SW480 (cell line): ENCODE results near the gene WASF2.
"Not testable (repeated sequence)": the region's sequence is repeated elsewhere in the genome, so short reads cannot be mapped to it uniquely, and the experiment has no call there.

Experiments
- DNase-seq: peaks from one replicate; pipeline ENCODE4 v3.0.0-alpha.2; 2016; ENCODE audit warnings: low spot score

The WASF2 gene

DNA sequence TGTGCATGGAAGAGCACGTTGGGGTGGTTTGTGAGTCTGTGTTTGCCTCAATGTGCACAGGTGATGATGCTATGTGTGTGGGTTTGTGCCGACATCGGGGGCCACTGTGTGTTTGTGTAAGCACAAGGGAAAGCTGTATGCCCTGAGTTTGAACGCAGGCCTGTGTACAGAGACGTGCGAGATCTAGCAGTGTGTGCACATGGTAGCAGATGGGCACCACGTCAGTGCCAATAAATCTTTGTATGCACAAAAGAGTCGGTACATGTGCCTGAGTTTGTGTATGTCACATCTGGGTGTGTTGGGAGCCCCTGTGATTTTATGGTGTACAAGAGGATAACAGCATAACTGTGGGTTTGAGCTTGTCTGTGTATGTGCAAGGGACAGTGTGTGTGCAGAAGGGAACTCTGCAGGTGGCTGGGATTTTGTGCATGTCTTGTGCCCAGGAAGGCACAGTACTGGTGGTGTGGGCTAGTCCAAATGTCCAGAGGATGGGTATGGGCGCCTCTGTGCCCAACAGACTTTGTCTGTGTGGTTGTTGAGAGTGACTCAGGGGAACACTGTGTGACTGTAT is 32.0 kb upstream of the WASF2 start:
- no peak for DNase-seq

DNA sequence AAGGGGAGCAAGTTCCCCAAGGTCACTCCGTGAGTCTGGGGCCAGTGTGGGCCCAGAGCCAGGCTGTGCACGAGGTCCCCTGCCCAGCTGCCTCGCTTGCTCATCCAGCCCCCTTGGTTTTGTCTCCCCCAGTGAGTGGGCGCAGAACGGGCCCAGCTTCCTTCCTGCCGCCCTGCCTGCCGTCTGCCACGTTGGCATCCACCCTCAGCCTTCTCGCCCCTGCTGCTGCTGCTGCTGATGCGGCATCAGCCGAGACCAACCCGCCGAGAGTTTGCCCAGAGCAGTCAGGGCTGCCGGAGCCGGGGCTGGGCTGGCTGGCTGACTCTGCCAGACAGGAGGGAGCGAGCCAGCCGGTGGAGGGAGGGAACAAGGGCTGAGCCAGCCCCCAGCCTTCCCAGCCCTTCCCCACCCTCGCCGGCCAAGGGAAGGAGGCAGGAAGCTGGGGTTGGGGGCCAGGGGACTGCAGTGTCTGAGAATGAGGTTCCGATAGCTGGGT is 31.4 kb upstream of the WASF2 start:
- DNase-seq: no peak

DNA sequence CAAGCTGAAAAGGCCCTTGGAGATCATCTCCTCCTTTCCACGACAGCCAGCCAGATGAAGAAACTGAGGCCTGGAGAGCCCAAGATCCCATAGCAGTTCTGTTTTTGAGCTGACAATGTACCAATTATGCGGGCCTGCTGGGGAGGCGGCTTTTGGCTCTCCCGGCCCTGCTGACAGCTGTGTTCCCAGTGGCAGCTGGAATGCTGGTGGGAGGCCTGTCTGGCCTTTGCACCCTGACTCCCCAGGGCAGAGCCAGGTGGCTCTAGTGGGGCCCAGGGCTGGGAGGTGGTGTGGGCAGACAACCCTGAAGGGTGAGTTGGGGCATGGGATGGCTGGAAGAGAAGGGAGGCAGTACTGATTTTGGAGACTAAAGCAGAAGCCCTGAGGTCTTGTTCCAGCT is 30.7 kb upstream of the WASF2 start:
- no peak for DNase-seq

DNA sequence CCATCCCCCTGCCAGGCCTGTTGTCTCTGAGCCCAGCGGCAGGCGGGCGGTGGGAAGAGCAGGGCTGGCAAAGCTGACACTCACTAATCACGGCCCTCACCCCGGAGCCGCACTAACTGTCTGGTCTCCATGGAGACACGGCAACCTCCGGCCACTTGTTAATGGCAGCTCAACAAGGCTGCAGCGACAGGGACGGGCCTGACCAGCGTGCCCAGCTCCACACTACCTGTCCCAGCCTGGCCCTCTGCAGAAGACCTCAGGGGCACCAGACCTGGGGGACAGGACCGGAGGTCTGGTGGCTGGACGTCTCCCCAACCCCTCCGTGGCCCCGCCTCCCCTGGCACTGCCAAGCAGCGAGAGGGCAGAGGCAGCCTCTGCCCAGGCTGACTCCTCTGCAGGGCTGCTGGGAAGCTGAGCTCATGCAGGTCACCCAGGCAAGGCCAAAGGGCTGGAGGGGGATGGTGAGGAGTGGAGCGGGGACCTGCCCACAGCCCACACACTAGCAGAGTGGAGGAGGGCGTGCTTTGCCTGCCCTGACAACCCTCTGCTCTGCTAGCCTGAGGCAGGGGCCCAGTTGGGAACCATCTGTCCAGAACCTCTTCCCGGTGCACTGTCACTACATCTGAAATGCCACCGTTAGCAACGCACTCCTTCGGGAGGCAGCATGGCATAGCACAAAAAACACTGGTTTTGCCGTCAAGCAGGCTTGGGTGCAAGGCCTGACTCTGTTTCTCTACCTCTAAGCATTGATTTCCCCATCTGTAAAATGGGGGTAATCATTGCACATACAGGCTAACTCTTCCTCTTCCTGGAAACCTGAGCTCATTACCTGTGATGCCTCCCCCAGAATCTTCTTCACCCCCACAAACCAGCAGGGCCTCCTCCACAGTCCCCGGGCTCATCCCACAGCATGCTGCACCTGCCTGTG is 29.6 kb upstream of the WASF2 start:
- no peak for DNase-seq

DNA sequence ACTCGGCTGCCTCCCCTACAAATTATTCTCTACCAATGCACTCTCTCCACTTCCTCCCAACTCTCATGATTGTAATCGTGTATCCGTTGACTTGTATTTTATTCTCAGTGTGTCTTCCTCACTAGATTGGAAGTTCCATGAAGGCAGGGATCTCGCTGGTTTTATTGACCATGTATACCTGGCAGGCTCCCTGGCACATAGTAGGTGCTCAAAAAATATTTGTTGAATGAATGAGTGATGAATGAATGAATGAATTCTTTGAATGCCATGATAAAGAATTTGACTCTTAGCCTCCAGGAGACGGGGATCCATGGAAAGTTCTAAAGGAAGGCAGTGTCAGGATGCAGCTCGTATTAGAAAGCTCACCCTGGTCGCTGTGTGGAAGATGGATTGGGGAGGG is 28.8 kb upstream of the WASF2 start:
- DNase-seq: no peak

DNA sequence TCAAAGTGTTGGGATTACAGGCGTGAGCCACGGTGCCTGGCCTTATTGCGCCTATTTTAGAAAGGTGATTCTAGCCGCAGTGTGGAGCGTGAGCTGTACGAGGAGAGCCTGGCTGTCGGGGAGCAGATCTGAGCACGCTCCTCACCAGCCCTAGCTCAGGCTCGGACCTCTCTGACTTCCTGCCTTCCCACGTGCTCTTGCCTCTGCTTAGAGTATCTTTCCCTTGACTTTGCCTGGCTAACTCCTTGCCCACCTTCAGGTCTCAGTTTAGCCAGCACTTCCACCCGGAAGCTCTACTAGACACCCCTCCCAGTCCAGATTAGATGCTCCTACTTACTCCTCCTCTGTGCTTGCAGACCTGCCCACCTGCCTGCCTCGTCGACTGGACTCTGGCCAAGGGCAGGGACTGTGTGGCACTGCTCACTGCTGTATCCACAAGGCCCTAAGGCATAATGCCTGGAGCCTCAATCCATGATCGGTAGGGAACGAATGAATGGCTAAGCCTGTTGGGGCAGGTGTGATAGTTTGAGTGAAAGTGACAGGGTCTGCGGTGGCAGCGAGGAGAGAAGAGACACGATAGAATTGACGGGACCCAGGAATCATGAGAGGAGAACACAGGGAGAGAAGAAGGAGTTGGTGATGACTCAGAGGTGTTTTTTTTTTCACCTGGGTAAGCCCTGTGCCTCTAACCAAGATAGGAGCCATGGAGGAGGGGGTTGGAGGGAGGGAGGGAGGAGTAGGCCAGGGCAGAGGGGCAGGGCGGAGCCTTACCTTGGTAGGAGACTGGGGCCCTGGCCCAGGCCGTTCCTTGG is 28.1 kb upstream of the WASF2 start:
- DNase-seq: peak; percentile 56

DNA sequence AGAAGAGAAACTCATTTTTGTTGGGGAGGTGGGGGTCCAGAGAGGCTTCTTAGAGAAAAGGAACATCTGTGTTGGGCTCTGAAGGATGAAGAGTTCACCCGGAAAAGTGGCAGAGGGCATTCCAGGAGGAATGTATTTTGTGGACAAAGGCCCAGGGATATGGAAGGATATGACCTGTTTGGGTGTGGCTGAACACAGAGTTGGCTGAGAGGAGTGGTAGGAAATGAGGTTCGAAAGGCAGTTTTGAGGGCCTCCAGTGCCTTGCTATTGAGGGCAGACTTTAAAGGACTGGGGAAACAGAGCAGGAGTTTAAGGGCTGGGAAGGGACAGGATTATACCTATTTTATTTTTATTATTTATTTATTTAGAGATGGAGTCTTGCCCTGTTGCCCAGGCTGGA is 27.3 kb upstream of the WASF2 start:
- no peak for DNase-seq

DNA sequence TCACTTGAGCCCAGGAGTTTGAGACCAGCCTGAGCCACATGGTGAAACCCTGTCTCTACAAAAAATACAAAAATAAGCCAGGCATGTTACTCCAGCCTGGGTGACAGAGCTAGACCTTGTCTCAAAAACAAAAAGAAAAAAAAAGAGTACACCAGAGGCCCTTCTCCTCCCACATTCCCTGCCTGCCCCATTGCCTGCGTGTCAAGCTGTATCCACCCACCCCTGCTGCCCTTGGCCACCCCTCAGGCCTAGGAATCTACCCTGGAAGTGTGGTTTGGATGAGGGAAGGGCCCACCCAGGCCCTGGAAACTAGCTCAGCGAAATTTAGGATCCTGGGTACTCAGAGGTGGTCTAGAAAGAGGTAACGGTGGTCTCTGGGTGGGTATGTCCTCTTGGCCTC is 25.7 kb upstream of the WASF2 start:
- DNase-seq: no peak

DNA sequence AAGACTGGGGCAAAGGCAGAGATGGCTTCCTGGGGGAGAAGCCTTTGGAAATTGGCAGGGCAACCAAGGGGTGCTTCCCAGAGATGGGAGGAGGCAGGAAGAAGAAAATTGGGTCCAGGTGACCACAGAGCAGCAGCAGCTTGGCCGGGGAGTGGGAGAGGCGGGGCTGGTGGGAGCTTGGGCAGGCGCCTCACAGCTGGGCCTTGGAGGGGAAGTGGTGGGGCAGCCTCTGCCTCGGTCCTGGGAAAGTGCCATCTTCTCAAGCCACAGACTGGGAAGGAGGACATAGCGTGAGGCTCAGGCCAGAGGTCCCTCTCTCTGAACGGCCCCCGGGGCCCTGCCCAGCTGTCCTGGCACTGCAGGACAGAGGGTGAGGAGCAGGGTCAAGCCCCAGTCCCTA is 24.0 kb upstream of the WASF2 start:
- no peak for DNase-seq

DNA sequence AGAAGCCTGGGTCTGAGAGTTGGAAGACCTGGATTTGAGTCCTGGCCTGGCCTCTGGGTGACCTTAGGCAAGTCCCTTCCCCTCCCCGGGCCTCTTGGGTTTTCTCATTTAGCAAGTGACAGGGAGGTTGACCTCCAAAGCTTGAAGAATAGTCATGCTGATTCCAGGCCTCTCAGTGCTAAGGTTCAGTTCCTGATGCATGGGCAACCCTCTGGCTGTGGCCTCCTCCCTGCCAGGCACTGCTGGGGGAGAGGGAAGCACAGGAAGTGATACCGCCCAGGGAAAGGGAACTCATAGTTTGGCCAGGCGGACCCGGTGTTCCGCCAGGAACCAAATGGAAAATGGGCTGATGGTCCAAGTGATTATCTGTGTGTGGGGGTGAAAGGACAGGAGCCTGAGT is 23.6 kb upstream of the WASF2 start:
- no peak for DNase-seq

DNA sequence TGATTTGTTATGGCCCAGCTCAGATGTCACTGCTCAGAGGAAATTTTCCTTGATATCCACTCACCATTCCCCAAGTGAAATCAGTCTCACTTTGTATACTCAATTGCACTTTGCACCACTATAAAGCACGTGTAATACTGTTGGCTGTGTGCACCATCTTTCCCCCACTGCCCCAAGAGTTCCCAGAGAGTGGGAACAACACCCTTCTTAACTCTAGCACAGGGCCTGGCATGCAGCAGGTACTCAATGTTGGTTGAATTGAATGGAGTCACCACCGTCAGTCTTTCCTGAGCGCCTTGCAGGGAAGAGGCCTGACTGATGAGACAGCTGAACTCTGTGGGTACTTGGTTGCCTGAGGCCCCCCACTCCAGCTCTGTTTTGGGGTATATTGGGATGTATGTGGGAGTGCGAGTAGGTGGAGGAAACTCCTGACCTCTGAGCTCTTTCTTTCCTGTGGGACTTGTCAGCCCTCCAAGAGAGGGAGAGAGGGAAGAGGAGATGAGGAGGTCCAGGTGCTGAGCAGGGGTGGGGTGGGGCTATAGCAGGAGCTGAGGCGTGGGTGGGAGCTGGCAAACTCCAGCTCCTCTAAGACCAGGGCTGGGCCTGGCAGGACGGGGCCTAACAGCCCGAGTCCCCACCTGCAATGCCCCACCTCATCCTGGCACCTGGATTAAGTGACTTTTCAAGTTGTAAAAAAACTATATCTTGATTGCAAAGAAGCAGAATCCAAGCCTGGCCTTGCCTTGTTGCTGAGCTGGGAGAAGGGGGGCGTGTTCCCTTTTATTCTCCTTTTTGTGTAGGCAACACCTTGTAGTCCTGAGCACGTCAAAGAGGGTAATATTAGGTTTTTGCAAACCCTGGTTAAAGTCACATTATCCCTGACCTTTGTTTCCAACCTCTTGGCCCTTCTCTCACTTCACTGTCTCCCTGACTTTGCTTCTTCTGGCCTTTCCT is 19.4 kb upstream of the WASF2 start:
- DNase-seq: no peak

DNA sequence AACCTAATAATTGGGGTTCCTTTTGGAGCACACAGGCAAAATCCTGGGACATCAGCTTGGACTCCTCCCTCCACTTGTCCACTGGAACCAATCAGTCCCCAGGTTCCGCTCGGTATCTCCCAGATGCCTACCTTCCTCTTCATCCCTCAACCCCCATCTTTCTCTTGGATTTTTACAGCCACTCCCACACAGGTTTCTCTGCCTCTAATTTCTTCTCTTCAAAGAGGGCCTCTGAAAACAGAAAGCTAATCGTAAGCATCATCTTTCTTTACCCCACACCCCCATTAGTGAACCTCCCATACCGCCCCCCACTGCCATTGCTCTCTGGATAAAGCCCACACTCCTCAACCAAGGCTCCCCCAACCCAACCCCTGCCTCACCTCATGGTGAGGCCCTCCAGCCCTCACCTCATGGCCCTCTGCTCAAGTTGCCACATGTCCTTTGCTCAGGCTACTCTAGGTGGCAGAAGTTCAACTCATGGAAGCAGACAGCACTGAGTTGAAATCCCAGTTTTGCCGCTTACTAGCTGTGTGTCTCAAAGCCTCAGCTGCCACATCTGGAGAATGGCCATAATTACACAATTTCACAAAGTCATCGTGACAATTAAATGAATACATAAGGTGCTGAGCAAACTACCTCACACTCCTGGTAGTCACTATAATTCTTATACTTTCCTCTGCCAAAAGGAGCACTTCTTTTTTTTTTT is 18.1 kb upstream of the WASF2 start:
- no peak for DNase-seq

DNA sequence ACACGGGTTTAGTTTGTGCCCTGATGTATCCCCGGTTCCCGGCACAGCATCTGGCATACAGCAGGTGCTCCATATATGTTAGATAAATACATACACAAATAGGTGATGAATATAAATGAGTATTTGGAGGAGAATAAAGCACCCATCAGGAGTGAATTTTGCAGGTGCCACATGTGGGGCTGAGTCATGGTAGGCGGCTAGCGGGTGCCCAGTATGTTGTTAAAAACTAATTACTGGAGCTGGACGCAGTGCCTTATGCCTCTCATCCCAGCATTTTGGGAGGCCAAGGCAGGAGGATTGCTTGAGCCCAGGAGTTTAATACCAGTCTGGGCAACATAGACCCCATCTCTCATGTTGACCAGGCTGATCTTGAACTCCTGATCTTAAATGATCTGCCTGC is 16.7 kb upstream of the WASF2 start:
- no peak for DNase-seq

DNA sequence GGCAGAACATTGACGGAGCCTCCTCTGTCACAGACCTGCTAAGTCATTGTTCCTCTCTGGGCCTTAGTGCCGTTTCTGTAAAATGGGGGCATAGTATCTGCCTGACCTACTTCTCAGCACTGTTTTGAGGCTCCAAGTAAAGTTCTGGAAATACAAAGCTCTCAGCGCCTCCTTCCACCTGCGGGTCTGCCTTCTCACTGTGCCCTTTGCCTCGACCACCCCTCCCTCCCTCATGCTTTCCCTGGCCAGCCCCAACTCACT is 15.4 kb upstream of the WASF2 start:
- no peak for DNase-seq

DNA sequence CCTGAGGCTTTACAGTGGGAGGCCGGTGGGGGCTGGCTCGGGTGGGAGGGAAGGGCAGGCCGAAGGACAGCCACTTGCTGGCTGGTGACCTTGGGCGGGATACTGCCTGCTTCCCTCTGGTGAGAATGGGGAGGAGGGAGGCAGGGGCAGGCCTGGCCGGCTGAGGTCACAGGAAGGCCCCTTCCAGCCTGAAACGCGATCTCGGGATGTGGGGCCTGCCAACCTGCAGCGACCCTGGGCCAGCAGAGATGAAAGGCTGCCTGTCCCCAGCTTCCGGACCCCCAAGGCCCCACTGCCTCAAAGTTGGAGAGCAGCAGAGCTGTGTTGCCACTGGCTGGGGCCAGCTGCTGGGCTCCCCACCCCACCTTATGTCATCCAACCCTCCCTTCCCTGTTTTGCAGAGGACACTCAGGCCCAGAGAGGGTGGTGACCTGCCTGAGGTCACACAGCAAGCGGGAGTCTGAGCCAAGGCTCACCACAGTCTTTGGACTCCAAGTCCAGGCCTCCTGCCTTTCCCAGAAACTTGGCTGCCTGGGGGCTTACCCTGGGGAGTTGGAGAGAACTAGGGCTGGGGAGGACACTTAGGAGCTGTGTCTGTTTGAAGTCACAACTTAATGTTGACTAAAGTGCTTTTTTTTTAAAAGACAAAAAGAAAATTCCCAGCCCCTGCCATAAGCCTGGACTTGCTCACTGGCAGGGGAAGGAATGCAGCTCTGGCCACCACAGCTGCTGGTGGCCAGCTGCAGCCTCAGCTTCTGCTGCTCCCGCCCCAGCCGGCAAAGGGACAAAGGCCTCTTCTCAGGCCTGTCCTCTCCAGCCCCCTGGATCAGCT is 14.8 kb upstream of the WASF2 start:
- peak; percentile 44 for DNase-seq

DNA sequence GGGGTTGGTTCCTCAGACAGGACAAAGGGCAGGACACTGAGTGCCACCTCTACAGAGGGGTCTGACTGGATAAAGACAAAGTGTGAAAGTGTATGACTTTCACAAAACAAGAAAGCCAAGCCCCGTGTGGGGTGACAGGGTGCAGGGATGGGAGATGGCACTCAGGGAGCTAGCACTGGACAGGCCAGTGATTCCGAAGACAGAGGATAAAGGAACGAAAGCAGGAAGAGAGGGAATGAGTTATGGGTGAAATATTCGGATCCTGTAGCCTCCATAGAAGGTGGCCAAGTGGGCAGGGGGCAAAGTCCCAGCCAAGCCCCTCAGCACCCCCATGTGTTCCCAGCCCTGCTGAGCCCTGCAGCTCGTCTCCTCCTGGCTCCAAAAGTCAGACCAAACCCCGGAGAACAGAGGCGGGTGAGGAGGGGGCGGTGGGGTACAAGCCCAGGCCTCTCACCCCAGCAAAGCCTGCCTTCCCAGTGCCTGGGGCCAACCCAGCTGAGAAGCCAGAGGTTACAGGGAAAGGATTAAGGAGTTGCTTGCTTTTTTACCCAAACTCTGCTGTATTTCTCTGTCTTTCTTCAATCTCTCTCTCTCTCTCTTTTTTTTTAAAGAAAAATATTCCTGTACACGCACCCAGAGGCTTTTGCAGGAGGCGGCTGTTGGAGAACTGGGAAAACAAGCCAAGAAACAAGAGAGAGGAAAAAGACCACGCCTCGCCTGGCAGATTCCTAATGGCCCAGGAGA is 14.0 kb upstream of the WASF2 start:
- no peak for DNase-seq

DNA sequence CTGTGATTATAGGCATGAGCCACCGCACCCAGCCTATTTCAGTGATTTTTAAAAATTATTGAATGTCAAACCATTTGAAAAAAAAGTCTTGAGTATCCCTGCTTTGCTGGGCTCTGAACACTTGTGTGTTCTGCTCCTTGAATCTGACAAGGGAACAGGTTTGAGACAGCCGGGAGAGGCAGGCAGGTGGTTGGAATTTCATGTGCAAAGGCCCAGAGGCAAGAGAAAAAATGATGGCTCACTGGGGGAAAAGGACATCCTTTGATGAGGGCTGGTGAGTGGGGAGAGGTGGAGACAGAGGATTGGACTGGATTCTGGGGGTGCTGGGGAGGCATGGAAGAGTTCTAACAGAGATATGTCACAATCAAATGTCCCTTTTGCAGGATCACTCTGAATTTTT is 13.1 kb upstream of the WASF2 start:
- no peak for DNase-seq

DNA sequence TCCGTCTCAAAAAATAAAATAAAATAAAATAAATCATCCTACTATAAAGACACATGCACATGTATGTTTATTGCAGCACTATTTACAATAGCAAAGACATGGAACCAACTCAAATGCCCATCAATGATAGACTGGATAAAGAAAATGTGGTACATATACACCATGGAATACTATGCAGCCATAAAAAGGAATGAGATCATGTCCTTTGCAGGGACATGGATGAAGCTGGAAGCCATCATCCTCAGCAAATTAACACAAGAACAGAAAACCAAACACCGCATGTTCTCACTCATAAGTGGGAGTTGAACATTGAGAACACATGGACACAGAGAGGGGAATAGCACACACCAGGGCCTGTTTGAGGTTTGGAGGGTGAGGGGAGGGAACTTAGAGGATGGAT is 11.2 kb upstream of the WASF2 start:
- not testable (repeated sequence) for DNase-seq

DNA sequence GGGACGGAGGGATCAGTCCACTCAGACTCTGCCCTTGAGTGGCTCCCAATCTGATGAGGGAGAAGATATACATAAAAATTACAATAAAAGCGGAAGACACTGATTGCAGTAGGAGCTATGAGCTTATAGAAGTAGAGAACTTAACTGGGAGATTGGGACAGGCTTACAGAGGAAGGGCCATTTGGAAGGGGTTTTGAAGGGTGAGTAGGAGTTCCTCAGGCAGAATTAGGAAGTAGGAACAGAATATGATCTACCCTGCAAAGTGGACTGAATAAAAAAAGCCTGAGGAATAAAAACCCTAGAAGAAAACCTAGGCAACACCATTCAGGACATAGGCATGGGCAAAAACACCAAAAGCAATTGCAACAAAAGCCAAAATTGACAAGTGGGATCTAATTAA is 9.2 kb upstream of the WASF2 start:
- DNase-seq: no peak
